NAMALWA (cell line): Measurements from ENCODE around the gene BRD9.
"Not testable (repeated sequence)": the region's sequence is repeated elsewhere in the genome, so short reads cannot be mapped to it uniquely, and the experiment has no call there.

Source experiments
- DNase-seq: peaks from one replicate; pipeline ENCODE4 v3.0.0-alpha.2; 2015; ENCODE audit warnings: low spot score

BRD9 gene

DNA sequence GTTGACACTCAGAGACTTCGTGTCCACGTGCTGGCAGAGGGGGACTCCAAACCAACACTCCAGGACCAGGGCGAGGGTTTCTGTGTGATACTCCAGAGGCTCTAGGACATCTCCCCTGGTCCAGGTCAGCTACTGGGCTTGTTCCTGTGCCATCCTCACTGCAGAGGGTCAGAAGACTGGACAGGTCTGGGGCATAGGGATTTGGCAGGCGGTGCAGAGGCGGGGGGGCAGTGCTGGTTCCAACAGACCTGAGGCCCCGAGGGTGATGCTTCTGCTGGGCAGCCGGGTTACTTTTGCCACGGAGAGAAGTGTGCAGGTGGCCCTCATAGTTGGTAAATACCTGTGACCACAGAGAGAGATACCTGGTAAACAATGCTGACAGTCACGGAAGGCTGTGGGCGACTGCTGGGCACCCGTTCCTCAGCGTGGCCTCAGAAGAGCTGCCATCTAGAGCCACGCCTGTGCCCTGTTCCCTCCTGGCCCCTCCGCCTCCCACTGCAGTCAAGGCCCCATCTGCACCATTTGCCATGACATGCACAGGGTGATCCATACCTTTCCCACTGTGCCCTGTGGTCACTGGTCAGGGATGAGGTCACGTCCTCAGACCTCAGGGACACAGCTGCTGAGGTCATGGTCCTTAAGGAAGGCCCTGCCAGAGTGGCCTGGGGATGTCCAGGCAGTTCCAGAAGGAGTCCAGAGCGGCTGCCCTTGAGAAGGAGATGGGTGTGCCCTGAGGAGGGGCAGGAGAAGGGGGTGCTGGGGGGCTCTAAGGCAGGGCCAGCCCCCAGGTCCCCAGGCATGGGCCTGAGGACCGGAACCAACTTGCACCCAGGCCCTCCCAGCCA is 30.1 kb upstream of the BRD9 start:
- no peak for DNase-seq

DNA sequence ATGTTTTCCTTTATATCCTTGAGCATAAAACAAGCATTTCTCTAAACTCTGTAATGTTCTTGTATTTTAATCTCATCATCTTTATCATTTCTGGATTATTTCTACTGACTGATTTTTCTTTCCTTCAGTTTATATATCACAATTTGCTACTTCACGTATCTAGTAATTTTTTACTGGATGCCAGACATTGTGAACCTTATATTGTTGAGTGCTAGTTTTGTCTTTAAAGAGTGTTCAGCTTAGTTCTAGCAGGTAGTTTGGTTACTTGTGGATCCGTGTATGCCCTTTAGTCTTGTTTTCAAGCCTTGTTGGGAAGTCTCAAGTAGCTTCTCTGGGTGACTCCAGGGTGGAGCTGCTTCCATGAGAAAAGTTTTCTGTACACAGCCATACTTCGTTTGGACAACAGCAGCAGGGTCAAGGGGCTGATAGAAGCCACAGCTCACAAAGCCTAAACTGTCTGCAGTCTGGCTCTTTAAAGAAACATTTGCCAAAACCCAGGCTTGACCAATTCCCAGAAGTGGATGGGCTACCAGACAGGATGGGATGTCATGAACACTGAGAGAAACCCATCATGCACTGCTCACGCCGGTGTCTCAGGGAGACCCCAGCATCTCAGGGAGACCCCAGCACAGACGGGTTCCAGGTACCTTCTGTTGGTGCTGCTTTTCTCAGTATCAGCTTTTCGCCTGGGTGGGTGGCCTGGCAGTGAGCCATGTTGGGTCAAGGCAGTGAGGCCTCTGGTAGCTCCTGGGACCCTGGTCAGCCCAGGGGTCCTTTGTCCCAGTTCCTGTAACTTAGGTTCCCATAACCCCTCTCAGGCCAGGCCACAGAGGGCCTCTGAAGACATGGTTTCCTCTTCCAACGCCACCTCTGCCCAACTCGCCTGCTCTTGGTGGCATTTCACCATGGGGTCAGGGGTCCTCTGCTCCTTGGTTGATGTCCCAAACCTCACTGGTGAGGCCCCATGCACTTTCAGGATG is 29.1 kb upstream of the BRD9 start:
- DNase-seq = no peak

DNA sequence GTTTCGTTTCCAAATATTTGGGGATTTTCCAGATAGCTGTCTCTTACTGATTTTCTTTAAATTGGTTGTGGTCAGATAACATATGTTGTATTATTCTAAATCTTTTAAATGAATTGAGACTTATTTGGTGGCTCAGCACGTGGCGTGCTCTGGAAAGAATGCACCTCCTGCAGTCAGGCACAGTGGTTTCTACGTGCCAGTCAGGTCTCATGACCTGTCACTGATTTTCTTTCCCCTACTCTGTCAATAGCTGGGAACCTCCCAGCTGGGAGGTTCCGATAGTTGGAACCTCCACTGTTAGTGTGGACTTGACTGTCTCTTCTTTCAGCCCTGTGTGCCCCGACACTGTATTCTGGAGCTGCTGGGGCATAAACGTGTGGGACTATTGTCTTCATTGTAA is 27.7 kb upstream of the BRD9 start:
- DNase-seq = no peak

DNA sequence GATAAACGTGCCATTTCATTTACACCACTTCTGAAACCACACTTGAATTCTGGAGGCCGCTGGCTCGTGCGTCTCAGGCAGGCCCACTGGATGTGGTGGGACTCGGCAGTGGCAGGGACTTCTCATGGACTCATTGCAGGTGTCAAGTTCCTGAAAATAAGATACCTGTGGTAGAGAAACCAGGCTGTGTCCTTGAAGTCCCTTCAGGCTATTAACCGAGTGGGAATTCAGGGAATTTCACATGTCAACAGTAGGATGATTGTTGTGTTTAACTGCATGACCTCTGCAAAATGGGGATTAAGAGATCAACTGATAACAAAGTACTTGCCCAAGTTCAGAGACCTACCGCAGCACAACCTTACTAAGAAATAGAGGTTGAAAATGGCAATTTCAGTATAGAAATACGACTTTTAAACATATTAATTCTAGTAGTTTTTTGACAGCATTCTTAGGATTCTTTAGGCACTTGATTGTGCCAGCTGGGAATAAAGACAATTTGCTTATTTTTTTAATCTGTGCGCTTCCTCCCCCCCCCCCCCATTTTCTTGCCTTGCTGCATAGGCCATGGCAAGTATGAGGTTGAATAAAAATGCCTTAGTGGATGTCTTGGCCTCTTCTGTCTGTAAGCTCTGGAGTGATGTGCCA is 26.9 kb upstream of the BRD9 start:
- no peak for DNase-seq

DNA sequence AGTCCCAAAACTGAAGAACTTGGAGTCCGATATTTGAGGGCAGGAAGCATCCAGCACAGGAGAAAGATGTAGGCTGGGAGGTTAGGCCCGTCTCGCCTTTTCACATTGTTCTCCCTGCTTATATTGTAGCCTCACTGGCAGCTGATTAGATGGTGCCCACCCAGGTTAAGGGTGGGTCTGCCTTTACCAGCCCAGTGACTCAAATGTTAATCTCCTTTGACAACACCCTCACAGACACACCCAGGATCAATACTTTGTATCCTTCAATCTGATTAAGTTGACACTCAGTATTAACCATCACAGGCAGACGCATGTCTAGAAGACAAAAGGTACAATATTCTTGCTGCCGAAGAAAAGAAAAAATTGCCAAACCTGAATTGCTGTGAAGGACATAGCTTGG is 26.1 kb upstream of the BRD9 start:
- DNase-seq = not testable (repeated sequence)

DNA sequence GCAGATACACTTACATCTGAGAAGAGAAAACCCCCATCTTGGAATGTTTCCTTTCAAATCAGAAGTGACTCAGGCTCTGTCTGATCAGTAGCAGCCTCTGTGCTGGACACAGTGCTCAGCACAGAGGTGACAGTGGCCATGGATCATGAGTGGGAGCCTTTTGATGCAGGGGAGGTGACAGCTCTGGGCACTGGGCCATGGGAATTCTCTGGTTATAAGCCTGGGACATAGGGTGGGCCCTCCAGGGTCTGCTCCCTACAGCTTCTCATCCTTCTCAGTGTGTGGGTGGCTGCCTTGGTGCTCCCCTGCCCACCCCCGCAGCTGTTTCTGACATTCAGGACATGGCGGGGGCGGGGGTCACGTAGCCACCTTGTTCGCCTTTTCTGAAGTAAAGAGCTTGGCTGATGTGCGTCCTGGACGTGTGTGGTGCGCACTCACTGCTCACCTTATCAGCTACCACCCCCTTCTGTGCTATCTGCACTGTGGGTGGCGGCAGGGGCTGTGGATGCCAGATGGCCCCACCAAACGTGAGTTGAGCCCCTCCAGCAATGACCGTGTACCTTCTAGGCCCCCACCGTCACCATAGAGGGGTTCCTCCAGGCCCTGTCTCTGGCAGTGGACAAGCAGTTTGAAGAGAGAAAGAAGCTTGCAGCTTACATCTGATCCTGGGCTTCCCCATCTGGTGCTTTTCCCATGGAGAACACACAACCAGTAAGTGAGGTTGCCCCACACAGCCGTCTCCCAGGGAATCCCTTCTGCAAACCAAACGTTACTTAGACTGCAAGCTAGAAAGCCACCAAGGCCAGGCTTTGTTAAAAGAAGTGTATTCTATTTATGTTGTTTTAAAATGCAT is 24.1 kb upstream of the BRD9 start:
- no peak for DNase-seq

DNA sequence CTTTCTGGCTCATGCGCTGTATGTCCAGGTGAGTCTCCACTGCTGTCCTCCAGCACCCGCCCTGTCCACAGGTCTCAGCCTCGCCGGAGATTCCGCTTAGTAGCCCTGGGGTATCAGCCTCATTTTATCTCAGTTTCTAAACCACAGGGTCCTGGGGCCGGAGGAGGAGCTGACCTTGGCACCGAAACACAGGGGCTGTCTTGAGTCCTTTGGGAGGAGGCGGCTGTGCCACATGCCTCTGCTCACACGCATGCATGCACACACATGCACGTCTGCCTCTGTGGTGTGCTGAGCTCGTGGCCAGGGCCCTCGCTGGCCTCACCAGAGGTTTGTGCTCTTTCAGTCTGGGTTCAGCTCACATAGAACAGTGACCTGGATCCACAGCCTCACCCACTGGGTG is 23.3 kb upstream of the BRD9 start:
- DNase-seq = no peak

DNA sequence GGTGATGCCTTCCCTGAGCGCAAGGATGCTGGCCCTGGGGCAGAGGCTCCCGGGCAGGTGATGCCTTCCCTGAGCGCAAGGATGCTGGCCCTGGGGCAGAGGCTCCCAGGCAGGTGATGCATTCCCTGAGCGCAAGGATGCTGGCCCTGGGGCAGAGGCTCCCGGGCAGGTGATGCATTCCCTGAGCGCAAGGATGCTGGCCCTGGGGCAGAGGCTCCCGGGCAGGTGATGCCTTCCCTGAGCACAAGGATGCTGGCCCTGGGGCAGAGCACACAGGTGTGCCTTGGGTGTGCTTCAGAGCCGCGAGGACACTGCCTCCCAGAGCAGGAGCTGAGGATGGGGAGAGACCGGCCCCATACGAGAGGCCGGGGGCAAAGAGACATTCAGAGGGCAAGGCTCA is 22.7 kb upstream of the BRD9 start:
- DNase-seq = not testable (repeated sequence)

DNA sequence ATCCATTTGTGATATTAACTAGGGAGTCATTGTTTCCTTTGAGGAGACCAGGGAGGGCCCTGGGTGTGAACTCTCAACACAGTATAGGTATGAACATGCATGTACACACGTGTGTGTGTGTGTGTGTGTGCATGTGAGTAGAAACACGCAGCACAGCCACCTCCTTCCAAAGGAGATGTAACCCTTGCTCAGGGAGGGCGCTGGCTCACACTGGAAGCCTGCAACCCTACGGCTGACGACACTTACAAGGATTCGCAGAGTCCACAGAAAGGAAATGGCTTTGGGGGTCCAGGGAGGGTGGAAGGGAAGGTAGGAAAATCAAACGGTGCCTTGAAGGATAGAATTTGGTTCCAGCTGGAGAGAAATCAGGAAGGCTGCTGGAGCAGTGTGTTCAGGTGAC is 22.0 kb upstream of the BRD9 start:
- no peak for DNase-seq

DNA sequence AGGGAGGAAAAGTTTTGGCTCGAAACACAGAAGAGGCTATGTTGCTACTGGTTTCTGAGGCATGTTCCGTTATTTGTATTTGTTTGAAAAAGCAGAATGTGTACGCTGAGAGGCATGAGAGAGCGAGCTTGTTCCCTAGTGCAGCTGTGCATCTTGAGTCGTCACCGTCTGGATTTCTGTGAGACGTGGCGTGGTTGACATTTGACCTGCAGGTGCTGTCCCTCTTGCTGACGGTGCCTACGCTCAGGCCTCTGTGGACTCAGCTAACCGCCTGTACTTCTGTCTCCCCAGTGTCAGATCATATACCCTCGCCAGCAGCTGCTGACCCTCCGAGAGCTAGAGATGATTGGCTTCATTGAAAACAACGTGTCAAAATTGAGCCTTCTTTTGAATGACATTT is 21.6 kb upstream of the BRD9 start:
- DNase-seq = no peak

DNA sequence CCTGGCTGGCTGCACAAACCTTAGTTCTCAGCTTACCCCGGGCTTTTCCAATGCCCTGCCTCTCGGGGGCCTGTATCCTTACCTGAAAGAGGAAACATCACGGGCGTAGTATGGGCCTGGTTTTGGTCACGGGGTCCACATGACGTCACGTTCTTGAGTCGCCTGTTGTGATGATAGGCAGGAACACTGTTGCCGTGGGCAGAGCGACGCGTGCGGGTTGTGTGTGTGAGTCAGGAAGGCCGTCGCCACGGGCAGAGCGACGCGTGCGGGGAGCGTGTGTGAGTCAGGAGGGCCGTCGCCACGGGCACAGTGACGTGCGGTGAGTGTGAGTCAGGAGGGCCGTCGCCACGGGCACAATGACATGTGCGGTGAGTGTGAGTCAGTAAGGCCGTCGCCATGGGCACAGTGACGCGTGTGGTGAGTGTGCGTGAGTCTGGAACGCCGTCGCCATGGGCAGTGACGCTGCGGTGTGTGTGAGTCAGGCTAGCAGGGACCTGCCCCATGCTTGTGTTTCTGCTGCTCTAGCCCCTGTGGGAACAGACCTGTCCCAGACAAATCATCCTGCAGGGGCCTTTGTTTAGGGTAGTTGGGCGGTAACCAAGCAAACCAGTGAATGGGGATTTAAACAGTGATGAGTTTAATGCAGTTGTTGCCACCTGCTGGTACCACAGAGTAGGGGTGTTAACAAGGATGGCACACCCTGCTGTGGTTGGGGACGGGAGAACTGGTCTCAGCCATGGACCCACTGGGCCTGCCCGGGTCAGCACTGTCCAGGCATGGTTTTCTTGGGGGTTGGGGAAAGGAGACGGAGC is 19.9 kb upstream of the BRD9 start:
- DNase-seq = peak; percentile 67

DNA sequence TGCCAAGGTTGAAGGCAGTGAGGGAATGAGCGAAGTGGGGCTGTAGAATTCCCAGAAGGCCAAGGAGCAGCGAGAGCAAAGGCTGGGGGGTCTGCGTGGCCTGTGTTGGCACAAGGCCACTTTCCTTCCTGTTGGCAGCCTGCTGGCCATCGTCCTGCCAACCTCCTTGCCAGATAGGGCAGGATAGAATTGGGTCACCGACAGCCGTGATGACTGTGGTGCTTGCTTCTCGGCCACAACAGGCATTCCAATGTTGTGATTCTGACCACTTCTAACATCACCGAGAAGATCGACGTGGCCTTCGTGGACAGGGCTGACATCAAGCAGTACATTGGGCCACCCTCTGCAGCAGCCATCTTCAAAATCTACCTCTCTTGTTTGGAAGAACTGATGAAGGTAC is 19.0 kb upstream of the BRD9 start:
- DNase-seq = no peak

DNA sequence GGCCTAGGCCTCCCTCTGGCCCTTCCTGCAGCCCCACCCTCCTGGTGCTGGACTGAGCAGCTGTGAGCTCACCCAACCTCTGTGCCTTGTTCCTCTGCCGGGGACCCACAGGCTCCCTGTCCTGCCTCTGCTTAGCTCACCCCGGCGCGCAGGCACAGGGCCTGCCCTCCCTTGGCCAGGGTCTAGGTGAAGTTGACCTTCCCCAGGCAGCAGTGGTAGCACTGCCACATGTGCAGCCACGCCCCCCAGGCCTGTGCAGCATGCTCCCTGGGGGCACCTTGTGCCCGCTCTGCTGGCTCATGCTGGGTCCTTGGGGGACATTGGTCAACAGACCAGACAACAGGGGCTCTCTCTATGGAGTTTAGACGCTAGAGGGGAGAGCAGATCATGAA is 18.2 kb upstream of the BRD9 start:
- DNase-seq = no peak

DNA sequence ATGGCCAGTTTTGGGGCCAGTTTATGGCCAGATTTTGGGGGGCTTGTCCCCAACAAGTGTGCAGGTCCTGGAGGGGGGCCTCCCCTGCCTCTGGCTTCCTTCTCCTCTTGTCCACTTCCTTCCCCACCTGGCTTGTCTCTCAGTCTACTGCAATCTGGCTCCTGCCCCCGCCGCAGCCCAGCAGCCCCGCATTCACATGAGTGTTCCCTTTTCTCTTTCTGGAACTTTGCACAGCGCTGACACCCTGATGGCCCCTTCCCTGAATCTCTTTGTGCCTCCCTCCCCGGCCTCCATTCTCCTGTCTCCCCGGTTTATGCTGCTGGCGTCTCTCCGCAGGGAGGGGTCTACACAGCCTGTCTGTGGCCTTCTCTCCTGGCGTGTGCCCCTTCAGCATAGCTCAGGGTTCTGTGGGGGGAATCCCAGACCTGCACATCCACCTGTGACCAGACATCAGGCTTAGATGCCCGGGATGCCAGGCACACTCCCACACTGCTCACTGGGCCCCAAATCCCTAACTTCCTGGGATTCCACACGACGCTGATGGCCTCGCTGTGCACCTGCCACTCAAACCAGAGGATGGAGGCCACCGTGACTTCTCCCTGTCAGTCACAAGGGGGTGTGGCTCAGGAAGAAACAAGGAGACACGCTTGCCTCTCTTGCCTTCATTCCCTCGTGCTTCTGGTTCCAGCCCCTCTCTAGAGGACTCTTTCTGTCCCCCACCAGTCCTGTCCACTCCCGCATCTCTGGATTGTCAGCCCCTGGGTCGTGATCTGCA is 17.6 kb upstream of the BRD9 start:
- no peak for DNase-seq

DNA sequence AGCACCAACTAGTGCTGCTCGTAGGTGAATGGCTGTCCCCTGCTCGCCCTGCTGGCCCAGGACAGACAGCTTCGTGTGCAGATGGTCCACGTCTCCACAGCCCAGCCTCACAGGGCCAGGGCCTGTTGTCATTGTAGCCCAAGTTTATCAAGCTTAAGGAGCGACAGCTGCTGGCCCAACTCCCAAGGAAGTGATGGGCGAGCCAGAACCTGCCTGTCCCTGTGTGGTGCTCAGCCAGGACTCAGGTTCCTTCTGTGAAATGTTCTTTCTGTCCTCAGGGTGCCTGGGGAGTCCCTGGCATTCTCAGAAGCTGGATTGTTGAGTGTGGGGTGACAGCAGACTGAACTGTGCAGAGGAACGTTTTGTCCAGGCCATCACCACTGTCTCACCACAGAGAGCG is 16.5 kb upstream of the BRD9 start:
- DNase-seq = no peak

DNA sequence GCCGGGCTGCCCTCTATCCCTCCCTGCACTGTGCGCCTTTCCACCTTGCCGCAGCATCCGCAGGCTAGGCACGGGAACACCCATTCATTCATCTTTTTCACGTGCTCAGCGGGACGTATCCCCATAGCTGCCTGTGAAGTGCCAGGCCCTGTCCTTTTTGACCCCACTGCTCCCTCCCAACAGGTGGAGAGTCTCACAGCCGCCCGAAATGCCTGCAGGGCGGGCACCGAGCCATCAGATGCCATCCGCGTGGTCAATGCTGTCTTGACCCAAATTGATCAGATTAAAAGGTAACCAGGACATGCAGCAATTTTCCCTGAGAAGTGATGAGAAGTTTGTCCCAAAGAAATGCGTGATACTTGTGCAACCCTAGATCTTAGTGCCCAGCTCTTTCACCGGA is 15.6 kb upstream of the BRD9 start:
- DNase-seq = no peak

DNA sequence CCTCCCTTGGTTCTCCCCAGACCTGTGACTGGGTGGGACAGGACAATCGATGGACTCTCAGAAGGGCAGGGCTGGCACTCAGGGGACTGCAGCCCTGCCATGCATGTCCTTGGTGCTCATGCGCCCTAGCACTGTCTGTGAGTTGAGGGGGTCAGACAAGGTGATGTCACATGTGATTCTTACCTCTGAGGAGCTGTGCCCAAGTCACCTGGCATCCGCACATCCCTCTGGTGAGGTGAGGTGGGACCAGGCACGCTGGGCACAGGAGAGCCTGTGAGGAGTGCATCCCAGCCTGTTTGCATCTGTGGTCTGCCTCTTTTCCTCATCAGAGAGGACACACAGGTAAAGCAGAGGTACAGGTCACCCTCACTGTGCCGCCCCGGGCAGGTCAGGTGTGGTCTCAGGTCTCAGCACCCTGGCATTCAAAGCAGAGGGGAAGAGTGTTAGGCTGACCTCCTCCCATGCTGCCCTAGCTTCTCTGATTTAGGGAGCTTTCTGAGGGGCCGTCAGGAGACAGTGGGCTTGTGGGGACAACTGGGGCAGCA is 14.8 kb upstream of the BRD9 start:
- no peak for DNase-seq

DNA sequence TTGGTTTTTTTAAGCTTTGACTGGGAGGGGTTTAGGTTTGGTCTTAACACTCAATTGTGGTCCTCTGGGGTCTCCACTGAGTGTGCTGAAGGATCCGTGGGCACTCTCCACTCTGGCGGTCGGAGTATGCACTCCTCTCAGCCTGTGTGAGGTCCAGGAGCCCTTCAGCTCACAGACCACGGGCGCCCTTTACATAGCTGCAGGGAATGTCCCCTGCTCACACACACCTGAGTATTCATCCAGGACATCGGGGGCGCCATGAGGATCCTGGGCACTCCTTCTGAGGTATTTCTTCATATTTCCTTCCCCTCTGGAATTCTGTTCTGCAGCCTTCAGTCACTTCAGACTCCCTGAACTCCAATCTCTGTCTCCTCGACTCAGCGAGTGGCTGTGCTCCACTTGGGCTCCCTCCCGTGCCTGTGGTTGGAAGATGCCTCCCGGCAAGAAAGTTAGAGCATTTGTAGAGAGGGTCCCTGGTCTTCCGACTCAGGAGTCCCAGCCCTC is 12.6 kb upstream of the BRD9 start:
- no peak for DNase-seq

DNA sequence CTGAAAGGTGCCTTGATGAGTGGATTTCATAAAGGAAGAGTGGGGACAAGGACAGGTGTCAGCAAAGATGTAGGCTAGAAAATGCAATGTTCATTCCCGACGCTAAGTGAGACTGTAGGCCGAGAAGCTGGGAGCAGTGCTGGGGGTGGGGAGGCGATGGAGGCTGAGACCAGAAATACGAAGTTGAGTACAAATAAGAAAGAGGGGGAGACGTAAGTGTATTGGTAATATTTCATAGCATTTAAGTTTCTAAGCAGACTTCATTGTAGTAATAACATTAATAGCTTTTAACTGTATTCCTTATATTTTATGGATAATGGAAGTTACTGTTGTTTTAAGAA is 11.1 kb upstream of the BRD9 start:
- DNase-seq = no peak
